ENCODE data around the gene MAPKAPK5.
A peak's percentile ranks its signal among the peaks of the same experiment; 100 is the strongest.

MAPKAPK5 gene

GRCh38 chr12:111887926-111888745, 46.1 kb downstream of the MAPKAPK5 start:
- H3K36me3 ChIP-seq (ENCODE audit: control insufficient read depth in 1 of 2, insufficient read depth in 2 of 2, low read length in 2 of 2) = peaks cover 52 to 76% of the 10 kb centered on the region in 2 donors
- H3K27ac ChIP-seq (ENCODE audit: low read length) = peak overlapping the region; percentile 3
- H3K4me1 ChIP-seq (ENCODE audit: control insufficient read depth in 1 of 2, insufficient read depth in 2 of 2, low read length in 2 of 2) = no peaks in the 10 kb centered on the region
- no peaks in the 10 kb centered on the region for H3K27me3 ChIP-seq (ENCODE audit: low read depth, low read length)
- no peak overlapping the region for H3K4me3 ChIP-seq (ENCODE audit: low read depth in 1 of 2, low read length in 2 of 2)
- H3K9me3 ChIP-seq (ENCODE audit: control insufficient read depth in 1 of 2, low read length in 2 of 2) = no peaks in the 10 kb centered on the region

- Histone ChIP-seq H3K4me1 (ENCODE audit: control insufficient read depth in 1 of 2, insufficient read depth in 2 of 2, low read length in 2 of 2) (no peaks in the 10 kb centered on the region), H3K9me3 (ENCODE audit: control insufficient read depth in 1 of 2, low read length in 2 of 2) (no peaks in the 10 kb centered on the region), H3K27ac (ENCODE audit: low read length) (no peak overlapping the region), H3K4me3 (ENCODE audit: low read depth in 1 of 2, low read length in 2 of 2) (no peak overlapping the region), H3K27me3 (ENCODE audit: low read depth, low read length) (no peaks in the 10 kb centered on the region), H3K36me3 (ENCODE audit: control insufficient read depth in 1 of 2, insufficient read depth in 2 of 2, low read length in 2 of 2) (peaks cover 35 to 42% of the 10 kb centered on the region in 2 donors)
Observed at GRCh38 chr12:111893287-111893686, 51.3 kb downstream of the MAPKAPK5 start.

GRCh38 chr12:111894556-111894955, 52.5 kb downstream of the MAPKAPK5 start:
- Histone ChIP-seq H3K36me3 (ENCODE audit: control insufficient read depth in 1 of 2, insufficient read depth in 2 of 2, low read length in 2 of 2) (peaks cover 23 to 29% of the 10 kb centered on the region in 2 donors), H3K27ac (ENCODE audit: low read length) (no peak overlapping the region), H3K9me3 (ENCODE audit: control insufficient read depth in 1 of 2, low read length in 2 of 2) (no peaks in the 10 kb centered on the region), H3K4me1 (ENCODE audit: control insufficient read depth in 1 of 2, insufficient read depth in 2 of 2, low read length in 2 of 2) (no peaks in the 10 kb centered on the region), H3K4me3 (ENCODE audit: low read depth in 1 of 2, low read length in 2 of 2) (no peak overlapping the region), H3K27me3 (ENCODE audit: low read depth, low read length) (no peaks in the 10 kb centered on the region)

GRCh38 chr12:111901182-111901581, 59.2 kb downstream of the MAPKAPK5 start:
- H3K36me3 ChIP-seq (ENCODE audit: control insufficient read depth in 1 of 2, insufficient read depth in 2 of 2, low read length in 2 of 2) = peaks cover 0 to 1% of the 10 kb centered on the region in 2 donors
- no peaks in the 10 kb centered on the region for H3K4me1 ChIP-seq (ENCODE audit: control insufficient read depth in 1 of 2, insufficient read depth in 2 of 2, low read length in 2 of 2)
- no peak overlapping the region for H3K27ac ChIP-seq (ENCODE audit: low read length)
- no peaks in the 10 kb centered on the region for H3K27me3 ChIP-seq (ENCODE audit: low read depth, low read length)
- H3K9me3 ChIP-seq (ENCODE audit: control insufficient read depth in 1 of 2, low read length in 2 of 2) = no peaks in the 10 kb centered on the region
- no peak overlapping the region for H3K4me3 ChIP-seq (ENCODE audit: low read depth in 1 of 2, low read length in 2 of 2)

- H3K36me3 ChIP-seq (ENCODE audit: control insufficient read depth in 1 of 2, insufficient read depth in 2 of 2, low read length in 2 of 2) = no peaks in the 10 kb centered on the region
- no peak overlapping the region for H3K4me3 ChIP-seq (ENCODE audit: low read depth in 1 of 2, low read length in 2 of 2)
- H3K4me1 ChIP-seq (ENCODE audit: control insufficient read depth in 1 of 2, insufficient read depth in 2 of 2, low read length in 2 of 2) = no peaks in the 10 kb centered on the region
- H3K27me3 ChIP-seq (ENCODE audit: low read depth, low read length) = no peaks in the 10 kb centered on the region
- no peak overlapping the region for H3K27ac ChIP-seq (ENCODE audit: low read length)
- H3K9me3 ChIP-seq (ENCODE audit: control insufficient read depth in 1 of 2, low read length in 2 of 2) = no peaks in the 10 kb centered on the region
Observed at GRCh38 chr12:111904446-111904975, 62.5 kb downstream of the MAPKAPK5 start.

- no peaks in the 10 kb centered on the region for H3K4me1 ChIP-seq (ENCODE audit: control insufficient read depth in 1 of 2, insufficient read depth in 2 of 2, low read length in 2 of 2)
- H3K36me3 ChIP-seq (ENCODE audit: control insufficient read depth in 1 of 2, insufficient read depth in 2 of 2, low read length in 2 of 2) = no peaks in the 10 kb centered on the region
- H3K27ac ChIP-seq (ENCODE audit: low read length) = no peak overlapping the region
- no peaks in the 10 kb centered on the region for H3K9me3 ChIP-seq (ENCODE audit: control insufficient read depth in 1 of 2, low read length in 2 of 2)
- H3K27me3 ChIP-seq (ENCODE audit: low read depth, low read length) = no peaks in the 10 kb centered on the region
- no peak overlapping the region for H3K4me3 ChIP-seq (ENCODE audit: low read depth in 1 of 2, low read length in 2 of 2)
Observed at GRCh38 chr12:111905502-111905901, 63.5 kb downstream of the MAPKAPK5 start.

GRCh38 chr12:111907740-111908139, 65.7 kb downstream of the MAPKAPK5 start:
- Histone ChIP-seq H3K36me3 (ENCODE audit: control insufficient read depth in 1 of 2, insufficient read depth in 2 of 2, low read length in 2 of 2) (no peaks in the 10 kb centered on the region), H3K9me3 (ENCODE audit: control insufficient read depth in 1 of 2, low read length in 2 of 2) (no peaks in the 10 kb centered on the region), H3K4me3 (ENCODE audit: low read depth in 1 of 2, low read length in 2 of 2) (no peak overlapping the region), H3K27ac (ENCODE audit: low read length) (no peak overlapping the region), H3K4me1 (ENCODE audit: control insufficient read depth in 1 of 2, insufficient read depth in 2 of 2, low read length in 2 of 2) (no peaks in the 10 kb centered on the region), H3K27me3 (ENCODE audit: low read depth, low read length) (no peaks in the 10 kb centered on the region)

- no peak overlapping the region for H3K4me3 ChIP-seq (ENCODE audit: low read depth in 1 of 2, low read length in 2 of 2)
- H3K9me3 ChIP-seq (ENCODE audit: control insufficient read depth in 1 of 2, low read length in 2 of 2) = no peaks in the 10 kb centered on the region
- H3K36me3 ChIP-seq (ENCODE audit: control insufficient read depth in 1 of 2, insufficient read depth in 2 of 2, low read length in 2 of 2) = no peaks in the 10 kb centered on the region
- no peaks in the 10 kb centered on the region for H3K4me1 ChIP-seq (ENCODE audit: control insufficient read depth in 1 of 2, insufficient read depth in 2 of 2, low read length in 2 of 2)
- H3K27ac ChIP-seq (ENCODE audit: low read length) = no peak overlapping the region
- no peaks in the 10 kb centered on the region for H3K27me3 ChIP-seq (ENCODE audit: low read depth, low read length)
Observed at GRCh38 chr12:111925171-111925570, 83.1 kb downstream of the MAPKAPK5 start.

- no peaks in the 10 kb centered on the region for H3K27me3 ChIP-seq (ENCODE audit: low read depth, low read length)
- no peaks in the 10 kb centered on the region for H3K36me3 ChIP-seq (ENCODE audit: control insufficient read depth in 1 of 2, insufficient read depth in 2 of 2, low read length in 2 of 2)
- no peak overlapping the region for H3K27ac ChIP-seq (ENCODE audit: low read length)
- H3K9me3 ChIP-seq (ENCODE audit: control insufficient read depth in 1 of 2, low read length in 2 of 2) = no peaks in the 10 kb centered on the region
- no peak overlapping the region for H3K4me3 ChIP-seq (ENCODE audit: low read depth in 1 of 2, low read length in 2 of 2)
- no peaks in the 10 kb centered on the region for H3K4me1 ChIP-seq (ENCODE audit: control insufficient read depth in 1 of 2, insufficient read depth in 2 of 2, low read length in 2 of 2)
Observed at GRCh38 chr12:111926631-111927030, 84.6 kb downstream of the MAPKAPK5 start.

- H3K4me3 ChIP-seq (ENCODE audit: low read depth in 1 of 2, low read length in 2 of 2) = no peak overlapping the region
- H3K9me3 ChIP-seq (ENCODE audit: control insufficient read depth in 1 of 2, low read length in 2 of 2) = no peaks in the 10 kb centered on the region
- H3K36me3 ChIP-seq (ENCODE audit: control insufficient read depth in 1 of 2, insufficient read depth in 2 of 2, low read length in 2 of 2) = no peaks in the 10 kb centered on the region
- no peaks in the 10 kb centered on the region for H3K27me3 ChIP-seq (ENCODE audit: low read depth, low read length)
- no peaks in the 10 kb centered on the region for H3K4me1 ChIP-seq (ENCODE audit: control insufficient read depth in 1 of 2, insufficient read depth in 2 of 2, low read length in 2 of 2)
- H3K27ac ChIP-seq (ENCODE audit: low read length) = no peak overlapping the region
Observed at GRCh38 chr12:111927346-111927745, 85.3 kb downstream of the MAPKAPK5 start.

- Histone ChIP-seq H3K27me3 (ENCODE audit: low read depth, low read length) (no peaks in the 10 kb centered on the region), H3K4me3 (ENCODE audit: low read depth in 1 of 2, low read length in 2 of 2) (no peak overlapping the region), H3K27ac (ENCODE audit: low read length) (no peak overlapping the region), H3K36me3 (ENCODE audit: control insufficient read depth in 1 of 2, insufficient read depth in 2 of 2, low read length in 2 of 2) (no peaks in the 10 kb centered on the region), H3K9me3 (ENCODE audit: control insufficient read depth in 1 of 2, low read length in 2 of 2) (no peaks in the 10 kb centered on the region), H3K4me1 (ENCODE audit: control insufficient read depth in 1 of 2, insufficient read depth in 2 of 2, low read length in 2 of 2) (no peaks in the 10 kb centered on the region)
Observed at GRCh38 chr12:111932241-111932640, 90.2 kb downstream of the MAPKAPK5 start.

- Histone ChIP-seq H3K4me1 (ENCODE audit: control insufficient read depth in 1 of 2, insufficient read depth in 2 of 2, low read length in 2 of 2) (no peaks in the 10 kb centered on the region), H3K9me3 (ENCODE audit: control insufficient read depth in 1 of 2, low read length in 2 of 2) (no peaks in the 10 kb centered on the region), H3K36me3 (ENCODE audit: control insufficient read depth in 1 of 2, insufficient read depth in 2 of 2, low read length in 2 of 2) (no peaks in the 10 kb centered on the region), H3K27ac (ENCODE audit: low read length) (peak overlapping the region; percentile 68), H3K4me3 (ENCODE audit: low read depth in 1 of 2, low read length in 2 of 2) (no peak overlapping the region), H3K27me3 (ENCODE audit: low read depth, low read length) (no peaks in the 10 kb centered on the region)
Observed at GRCh38 chr12:111936869-111937268, 94.8 kb downstream of the MAPKAPK5 start.

Measured in muscle layer of duodenum (tissue), 2 donors.